ENCODE measurements around the gene OR5K4. TPM values are rescaled to one million over a fixed set of nuclear protein-coding genes. Genes with fewer than 3 reads are reported as not detected.
"Not testable (repeated sequence)": the region's sequence is repeated elsewhere in the genome, so short reads cannot be mapped to it uniquely, and the experiment has no call there.

OR5K4 gene
- total RNA-seq, 1 donor from 2014 or later, result not detected

- H3K4me1 Mint-ChIP-seq; H3K4me3 Mint-ChIP-seq; H3K36me3 Mint-ChIP-seq (ENCODE audit: low read depth); DNase-seq; H3K27ac Mint-ChIP-seq; intact Hi-C loops (cut with micrococcal nuclease): not testable (repeated sequence)
- H3K9me3 Mint-ChIP-seq, result peaks cover 31% of the 10 kb centered on the region
- H3K27me3 Mint-ChIP-seq, result peaks cover 18% of the 10 kb centered on the region
Observed at GRCh38 chr3:98396482-98396881, 42.8 kb downstream of the OR5K4 start.

DNA sequence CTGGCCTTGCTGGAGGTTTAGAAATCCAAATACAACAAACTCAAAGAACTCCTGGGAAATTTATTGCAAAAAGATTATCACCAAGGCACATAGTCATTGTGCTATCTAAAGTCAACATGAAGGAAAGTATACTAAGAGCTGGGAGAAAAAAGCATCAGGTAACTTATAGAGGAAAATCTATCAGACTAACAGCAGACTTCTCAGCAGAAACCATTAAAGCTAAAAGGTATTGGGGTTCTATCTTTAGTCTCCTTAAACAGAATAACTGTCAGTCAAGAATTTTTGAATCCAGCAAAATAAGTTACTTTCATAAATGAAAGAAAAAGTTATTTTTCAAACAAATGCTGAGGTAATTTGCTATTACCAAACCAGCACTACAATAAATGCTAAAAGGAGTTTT, 44.9 kb downstream of the OR5K4 start:
- peaks cover 12% of the 10 kb centered on the region for H3K27me3 Mint-ChIP-seq
- DNase-seq, result no peak
- H3K4me3 Mint-ChIP-seq, result no peak overlapping the region
- intact Hi-C loops (cut with micrococcal nuclease), result no loop called here
- no peak overlapping the region for H3K27ac Mint-ChIP-seq
- H3K36me3 Mint-ChIP-seq (ENCODE audit: low read depth), result peaks cover 11% of the 10 kb centered on the region
- H3K9me3 Mint-ChIP-seq, result peaks cover 44% of the 10 kb centered on the region
- H3K4me1 Mint-ChIP-seq, result peaks cover 11% of the 10 kb centered on the region

- no peak overlapping the region for H3K4me3 Mint-ChIP-seq
Observed at GRCh38 chr3:98402507-98402906, 48.9 kb downstream of the OR5K4 start.

DNA sequence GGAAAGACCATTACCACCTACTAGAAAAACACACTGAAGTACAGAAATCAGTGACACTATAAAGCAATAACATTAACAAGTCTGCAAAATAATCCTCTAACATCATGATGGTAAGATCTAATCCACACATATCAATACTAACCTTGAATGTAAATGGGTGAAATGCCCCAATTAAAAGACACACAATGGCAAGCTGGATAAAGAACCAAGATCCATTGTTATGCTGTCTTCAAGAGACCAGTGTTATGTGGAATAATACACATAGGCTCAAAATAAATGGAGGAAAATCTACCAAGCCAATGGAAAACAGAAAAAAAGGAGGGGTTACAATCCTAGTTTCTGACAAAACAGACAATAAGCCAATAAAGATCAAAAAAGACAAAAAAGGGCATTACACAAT, 50.4 kb downstream of the OR5K4 start:
- Mint-ChIP-seq H3K9me3 (peaks cover 51% of the 10 kb centered on the region), H3K4me3 (no peak overlapping the region), H3K36me3 (ENCODE audit: low read depth) (peaks cover 13% of the 10 kb centered on the region), H3K27me3 (peaks cover 4% of the 10 kb centered on the region), H3K27ac (no peak overlapping the region), H3K4me1 (peaks cover 11% of the 10 kb centered on the region)
- intact Hi-C loops (cut with micrococcal nuclease), result no loop called here
- DNase-seq, result no peak

More at GRCh38 chr3:98402507-98402906, 48.9 kb downstream of the OR5K4 start:
- Mint-ChIP-seq H3K36me3 (ENCODE audit: low read depth) (peaks cover 13% of the 10 kb centered on the region), H3K27ac (no peak overlapping the region), H3K27me3 (peaks cover 6% of the 10 kb centered on the region), H3K4me1 (peaks cover 11% of the 10 kb centered on the region), H3K9me3 (peaks cover 61% of the 10 kb centered on the region)
- DNase-seq, result no peak
- intact Hi-C loops (cut with micrococcal nuclease), result no loop called here

Other genes starting within 250 kb of the OR5K4 start
- gene OR5H1, start 223.1 kb upstream of the OR5K4 start, total RNA-seq, result not detected in 2 replicates
- not detected in 2 replicates for gene OR5H14, start 206.4 kb upstream of the OR5K4 start, total RNA-seq
- not detected in 2 replicates for gene OR5H15, start 187.2 kb upstream of the OR5K4 start, total RNA-seq
- not detected in 2 replicates for gene OR5H6, start 89.6 kb upstream of the OR5K4 start, total RNA-seq
- gene OR5H2, start 71.3 kb upstream of the OR5K4 start, total RNA-seq, result not detected in 2 replicates
- gene OR5K3, start 36.8 kb downstream of the OR5K4 start, total RNA-seq, result not detected in 2 replicates
- not detected in 2 replicates for gene OR5K1, start 109.3 kb downstream of the OR5K4 start, total RNA-seq
- not detected in 2 replicates for gene OR5K2, start 143.8 kb downstream of the OR5K4 start, total RNA-seq
- gene CLDND1, start 169.0 kb downstream of the OR5K4 start, total RNA-seq, result 279 and 288 TPM in 2 replicates
- 3.6 and 4.1 TPM in 2 replicates for gene GPR15, start 178.1 kb downstream of the OR5K4 start, total RNA-seq
- gene CPOX, start 239.8 kb downstream of the OR5K4 start, total RNA-seq, result 46.4 and 46.6 TPM in 2 replicates

Data from activated CD4-positive, alpha-beta T cell treated with anti-CD3 and anti-CD28 coated beads, Interleukin-2, amount 10 ng/mL, durations not matched to agents 24 days and 14 days (primary cell).